ENCODE measurements around the gene CMTR1.

Gene CMTR1

GRCh38 chr6:37514321-37514771 lies 81.3 kb downstream of the CMTR1 start:
- no peak for DNase-seq

- DNase-seq = no peak
Observed at GRCh38 chr6:37514837-37515236, 81.8 kb downstream of the CMTR1 start.

DNA sequence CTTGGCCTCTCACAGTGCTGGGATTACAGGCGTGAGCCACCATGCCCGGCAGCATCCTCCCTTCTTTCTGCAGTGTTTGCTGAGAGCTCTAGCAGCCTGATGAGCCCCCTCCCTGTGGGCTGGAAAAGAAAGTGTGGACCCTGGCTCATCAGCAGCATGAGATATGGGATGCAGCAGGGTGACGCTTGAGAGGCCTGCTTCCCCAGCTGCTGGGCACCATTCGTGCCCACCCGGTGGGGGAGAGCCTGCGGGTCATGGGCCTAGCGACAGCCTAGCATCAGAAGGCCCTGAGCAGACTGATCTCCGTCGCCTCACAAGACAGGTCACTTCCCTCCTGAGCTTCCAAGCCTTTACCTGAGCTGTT lies 82.7 kb downstream of the CMTR1 start:
- DNase-seq = no peak

GRCh38 chr6:37516076-37516919 lies 83.3 kb downstream of the CMTR1 start:
- DNase-seq = no peak

DNA sequence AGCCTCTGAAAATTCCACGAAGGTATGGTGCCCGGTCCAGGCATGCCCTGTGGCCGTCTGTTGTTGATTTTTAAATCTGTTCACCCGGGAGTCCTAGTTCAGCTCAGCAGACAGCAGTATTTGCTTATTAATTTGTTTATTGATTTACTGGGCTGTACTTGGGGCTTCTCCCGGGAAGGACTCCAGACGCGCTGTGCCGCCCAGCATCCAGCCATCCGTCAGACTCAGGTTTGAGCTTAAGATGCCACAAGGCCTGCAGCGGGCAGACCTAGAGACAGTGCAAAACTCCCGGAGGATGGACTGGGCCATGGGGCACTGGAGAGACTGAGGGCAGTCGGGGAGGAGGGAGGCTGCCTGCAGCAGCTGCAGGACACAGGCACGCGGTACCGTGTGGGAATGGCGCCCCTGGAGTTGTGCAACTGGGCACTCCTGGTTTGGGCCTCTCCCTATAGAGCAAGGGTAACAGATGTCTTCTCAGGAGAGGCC lies 83.9 kb downstream of the CMTR1 start:
- DNase-seq = no peak

GRCh38 chr6:37517411-37517812 lies 84.4 kb downstream of the CMTR1 start:
- DNase-seq = no peak

DNA sequence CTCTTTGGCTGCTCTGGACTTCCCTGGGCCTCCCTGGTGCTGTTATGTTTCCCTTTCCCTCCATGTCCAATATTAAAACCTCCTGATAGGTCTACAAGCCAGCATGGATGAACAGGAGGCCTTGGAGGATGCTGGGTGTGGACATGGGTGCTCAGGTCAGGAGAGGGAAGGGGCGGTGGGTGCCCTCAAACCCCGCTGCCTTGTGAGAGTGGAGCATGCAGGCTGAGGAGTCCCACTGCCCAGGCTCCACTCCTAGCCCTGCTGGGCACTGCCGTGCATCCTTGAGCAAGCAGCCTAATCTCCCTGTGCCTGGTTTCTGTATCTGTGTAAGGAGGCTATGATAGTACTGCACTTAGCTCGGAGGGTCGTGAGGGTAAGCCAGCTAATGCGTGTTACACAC lies 85.1 kb downstream of the CMTR1 start:
- no peak for DNase-seq

- no peak for DNase-seq
Observed at GRCh38 chr6:37519461-37519860, 86.4 kb downstream of the CMTR1 start.

DNA sequence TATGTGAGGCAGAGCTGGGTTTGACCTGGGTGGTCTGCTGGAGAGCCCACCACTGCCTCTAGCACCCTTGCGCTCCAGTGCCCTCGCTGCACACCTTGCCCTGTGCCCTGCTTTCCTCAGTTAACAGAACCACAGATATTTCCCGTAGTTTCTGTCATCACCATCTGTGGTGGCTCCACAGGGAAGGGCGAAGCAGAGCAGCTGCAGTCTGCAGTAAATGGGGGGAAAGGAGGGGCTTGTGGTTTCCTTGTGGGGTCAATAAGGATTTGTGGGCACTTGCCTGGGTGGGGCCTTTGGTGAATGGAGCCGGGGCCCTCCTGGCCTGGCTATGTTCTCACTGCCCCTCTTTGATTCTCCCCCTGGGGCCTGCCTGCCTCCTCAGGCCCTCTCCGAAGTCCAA lies 87.9 kb downstream of the CMTR1 start:
- DNase-seq = no peak

DNA sequence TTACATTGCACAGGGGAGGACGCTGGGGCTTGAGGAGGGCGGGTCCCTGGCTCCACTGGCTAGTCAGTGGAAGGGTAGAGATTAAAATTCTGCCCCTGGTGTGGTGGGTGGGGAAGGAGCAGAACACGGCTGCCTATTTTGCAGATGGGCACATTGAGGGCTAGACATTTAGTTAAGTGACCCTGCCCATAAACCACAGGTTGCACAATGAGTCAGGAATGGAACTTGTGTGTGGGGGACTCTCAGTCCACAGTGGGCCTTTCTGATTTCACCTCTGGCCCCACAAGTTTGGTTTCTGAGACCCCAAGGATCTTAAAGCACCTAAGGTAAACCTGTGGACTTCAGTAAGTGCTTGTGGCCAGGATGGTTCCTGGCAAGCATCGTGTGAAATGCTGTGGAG lies 88.7 kb downstream of the CMTR1 start:
- no peak for DNase-seq

DNA sequence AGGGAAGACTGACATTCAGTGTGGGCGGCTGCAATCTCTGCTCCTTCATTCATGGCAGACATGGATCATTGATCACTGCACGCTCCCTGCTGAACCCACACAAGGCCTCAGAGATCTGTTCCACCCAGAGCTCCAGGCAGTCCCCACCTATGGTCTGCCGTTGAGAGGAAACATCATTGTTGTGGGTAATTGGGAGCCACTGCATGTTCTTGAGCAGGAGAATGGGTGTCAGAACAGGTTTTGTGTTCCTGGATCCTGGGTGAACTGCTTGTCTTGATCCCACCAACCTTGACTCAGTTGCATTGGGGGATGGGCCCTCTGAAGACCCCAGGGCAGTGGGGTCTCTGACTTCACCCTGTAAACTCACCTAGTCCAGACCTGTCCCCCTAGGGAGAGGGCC lies 89.8 kb downstream of the CMTR1 start:
- no peak for DNase-seq

- DNase-seq = no peak
Observed at GRCh38 chr6:37523412-37523811, 90.4 kb downstream of the CMTR1 start.

- DNase-seq = no peak
Observed at GRCh38 chr6:37524025-37524969, 91.3 kb downstream of the CMTR1 start.

DNA sequence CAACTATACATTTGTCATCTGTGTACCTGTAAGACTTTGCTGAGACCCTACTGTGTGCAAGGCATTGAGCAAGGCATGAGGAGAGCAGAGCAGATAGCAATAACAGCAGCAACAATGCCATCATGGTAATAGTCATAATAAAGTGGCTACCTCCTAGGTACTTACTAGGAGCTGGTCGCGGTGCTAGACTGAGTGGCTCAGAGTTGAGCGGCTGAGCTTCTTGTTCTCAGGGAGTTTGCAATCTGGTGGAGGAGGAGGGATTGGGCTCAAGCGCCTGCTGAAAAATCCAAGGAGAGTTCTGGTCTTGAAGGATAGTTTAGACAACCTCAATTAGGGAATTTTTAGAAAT lies 91.9 kb downstream of the CMTR1 start:
- DNase-seq = no peak

DNA sequence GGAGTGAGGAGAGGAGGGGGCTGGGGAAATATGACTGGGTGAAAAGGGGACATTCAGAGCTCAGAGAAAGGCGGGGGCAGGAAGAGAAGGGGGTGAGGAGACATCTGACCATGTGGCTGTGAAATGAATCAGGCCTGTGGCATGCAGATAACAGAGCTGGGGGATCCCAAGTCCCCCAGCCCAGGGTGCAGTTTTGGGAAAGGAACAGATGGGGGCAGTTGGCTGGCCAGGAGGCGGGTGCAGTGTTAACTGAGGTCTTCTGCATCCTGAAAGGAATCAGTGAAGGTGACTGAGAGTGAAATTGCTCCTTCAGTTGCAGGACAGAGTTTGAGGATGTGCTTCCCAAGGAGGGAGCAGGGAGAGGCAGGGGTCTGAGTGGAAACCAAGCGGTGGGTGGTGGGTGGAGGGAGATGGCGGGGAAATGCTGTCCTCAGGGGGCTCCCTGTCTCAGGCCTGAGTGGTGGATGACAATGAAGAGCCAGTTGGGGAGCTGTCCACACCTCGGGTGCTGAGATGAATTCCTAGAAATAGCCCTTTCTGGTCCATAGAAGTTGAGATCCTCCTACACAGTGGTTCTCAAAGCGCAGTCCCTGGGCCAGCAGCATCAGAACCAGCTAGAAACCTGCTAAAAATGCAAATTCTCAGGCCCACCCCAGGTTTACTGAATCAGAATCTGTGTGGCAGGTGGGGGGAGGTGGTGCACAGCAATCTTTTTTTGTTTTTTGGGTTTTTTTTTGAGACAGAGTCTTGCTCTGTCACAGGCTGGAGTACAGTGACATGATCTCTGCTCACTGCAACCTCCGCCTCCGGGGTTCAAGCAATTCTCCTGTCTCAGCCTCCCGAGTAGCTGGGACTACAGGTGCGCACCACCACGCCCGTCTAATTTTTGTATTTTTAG lies 92.7 kb downstream of the CMTR1 start:
- DNase-seq = peak; percentile 13

DNA sequence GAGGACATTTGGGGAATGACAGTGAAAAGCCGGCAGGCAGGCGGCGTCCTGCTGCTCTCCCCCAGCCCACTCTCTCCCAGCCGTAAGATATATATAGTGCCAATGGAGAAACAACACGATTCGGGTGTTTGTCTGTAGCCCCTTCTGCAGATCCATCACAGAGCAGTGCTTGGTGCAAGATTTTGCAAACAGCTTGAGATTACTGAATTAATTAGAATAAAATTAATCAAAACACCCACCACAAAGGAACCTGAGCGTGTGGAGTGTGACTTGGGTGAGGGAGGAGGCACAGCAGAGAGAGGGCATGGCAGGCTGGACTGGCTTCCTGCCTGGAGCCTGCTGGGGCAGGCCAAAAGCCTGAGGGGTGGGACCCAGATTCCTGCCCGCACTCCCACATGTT lies 95.5 kb downstream of the CMTR1 start:
- DNase-seq = no peak

- no peak for DNase-seq
Observed at GRCh38 chr6:37530297-37530696, 97.3 kb downstream of the CMTR1 start.

DNA sequence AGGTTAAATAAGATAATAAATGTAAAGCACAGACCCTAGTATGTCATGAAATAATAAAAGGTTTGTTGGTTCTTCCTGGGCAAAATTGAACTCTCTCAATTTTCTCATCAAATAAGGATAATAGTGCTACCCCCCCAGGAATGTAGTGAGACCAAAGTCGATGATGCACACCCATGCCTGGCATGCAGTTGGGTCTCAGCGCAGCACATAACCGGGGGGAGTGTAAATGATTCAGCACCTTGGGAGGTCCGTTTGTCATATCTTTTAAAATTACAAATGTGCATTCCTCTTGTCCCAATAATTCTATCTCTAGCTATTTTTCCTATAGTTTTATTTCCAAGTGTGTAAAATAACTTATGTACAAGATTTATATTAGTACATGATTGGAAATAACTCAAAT lies 98.0 kb downstream of the CMTR1 start:
- no peak for DNase-seq
